ENCODE data around the gene NSL1. TPM values are rescaled to one million over a fixed set of nuclear protein-coding genes. Genes with fewer than 3 reads are reported as not detected.

The NSL1 gene
- total RNA-seq, 1 donor: 42.3 TPM

GRCh38 chr1:212762234-212762633 lies 29.3 kb downstream of the NSL1 start:
- TF ChIP-seq, protein P1, sequence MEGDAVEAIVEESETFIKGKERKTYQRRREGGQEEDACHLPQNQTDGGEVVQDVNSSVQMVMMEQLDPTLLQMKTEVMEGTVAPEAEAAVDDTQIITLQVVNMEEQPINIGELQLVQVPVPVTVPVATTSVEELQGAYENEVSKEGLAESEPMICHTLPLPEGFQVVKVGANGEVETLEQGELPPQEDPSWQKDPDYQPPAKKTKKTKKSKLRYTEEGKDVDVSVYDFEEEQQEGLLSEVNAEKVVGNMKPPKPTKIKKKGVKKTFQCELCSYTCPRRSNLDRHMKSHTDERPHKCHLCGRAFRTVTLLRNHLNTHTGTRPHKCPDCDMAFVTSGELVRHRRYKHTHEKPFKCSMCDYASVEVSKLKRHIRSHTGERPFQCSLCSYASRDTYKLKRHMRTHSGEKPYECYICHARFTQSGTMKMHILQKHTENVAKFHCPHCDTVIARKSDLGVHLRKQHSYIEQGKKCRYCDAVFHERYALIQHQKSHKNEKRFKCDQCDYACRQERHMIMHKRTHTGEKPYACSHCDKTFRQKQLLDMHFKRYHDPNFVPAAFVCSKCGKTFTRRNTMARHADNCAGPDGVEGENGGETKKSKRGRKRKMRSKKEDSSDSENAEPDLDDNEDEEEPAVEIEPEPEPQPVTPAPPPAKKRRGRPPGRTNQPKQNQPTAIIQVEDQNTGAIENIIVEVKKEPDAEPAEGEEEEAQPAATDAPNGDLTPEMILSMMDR (IDR thresholded peaks at IDR 0.05; ENCODE audit: insufficient read depth, low read depth, low read length): no peak
- H3K4me3 ChIP-seq (ENCODE audit: low read depth, low read length): no peak overlapping the region
- no peak for DNase-seq (ENCODE audit: low read depth)

- TF ChIP-seq, protein P1 (IDR thresholded peaks at IDR 0.05; ENCODE audit: insufficient read depth, low read depth, low read length): peak; percentile 51
- peak; percentile 14 for DNase-seq (ENCODE audit: low read depth)
- H3K4me3 ChIP-seq (ENCODE audit: low read depth, low read length): no peak overlapping the region
These were observed 31.3 kb downstream of the NSL1 start for GRCh38 chr1:212760126-212760823.

- DNase-seq (ENCODE audit: low read depth): no peak
- H3K4me3 ChIP-seq (ENCODE audit: low read depth, low read length): no peak overlapping the region
These were observed 31.9 kb downstream of the NSL1 start for GRCh38 chr1:212759683-212760082.

GRCh38 chr1:212754680-212755079 lies 36.9 kb downstream of the NSL1 start:
- H3K4me3 ChIP-seq (ENCODE audit: low read depth, low read length): no peak overlapping the region
- peak; percentile 17 for DNase-seq (ENCODE audit: low read depth)
- TF ChIP-seq, protein P1 (IDR thresholded peaks at IDR 0.05; ENCODE audit: insufficient read depth, low read depth, low read length): no peak

More at GRCh38 chr1:212759683-212760082, 31.9 kb downstream of the NSL1 start:
- TF ChIP-seq, protein P1 (IDR thresholded peaks at IDR 0.05; ENCODE audit: insufficient read depth, low read depth, low read length): no peak

- no peak for DNase-seq (ENCODE audit: low read depth)
- H3K4me3 ChIP-seq (ENCODE audit: low read depth, low read length): no peak overlapping the region
- TF ChIP-seq, protein P1 (IDR thresholded peaks at IDR 0.05; ENCODE audit: insufficient read depth, low read depth, low read length): no peak
These were observed 37.4 kb downstream of the NSL1 start for GRCh38 chr1:212754193-212754592.

- DNase-seq (ENCODE audit: low read depth): no peak
- TF ChIP-seq, protein P1 (IDR thresholded peaks at IDR 0.05; ENCODE audit: insufficient read depth, low read depth, low read length): no peak
- H3K4me3 ChIP-seq (ENCODE audit: low read depth, low read length): no peak overlapping the region
These were observed 37.8 kb downstream of the NSL1 start for GRCh38 chr1:212753749-212754148.
